Myocyte (in vitro differentiated cells): ENCODE measurements around the gene STK38L. TPM values are rescaled to one million over a fixed set of nuclear protein-coding genes. Genes with fewer than 3 reads are reported as not detected.
"Not testable (repeated sequence)": the region's sequence is repeated elsewhere in the genome, so short reads cannot be mapped to it uniquely, and the experiment has no call there.

Source experiments
- DNase-seq: peaks from one replicate; pipeline ENCODE4 v3.0.0-alpha.2; 2012; ENCODE audit warnings: low read depth
- total RNA-seq: library from RNA; depleted of rRNA; stranded (reverse); fragments of >200 nt; gene quantifications from 2 replicates; pipeline ENCODE4 v1.2.3, GENCODE V29; 2014

STK38L gene
- total RNA-seq, 1 donor from 2014 or later = 32.8 TPM

DNA sequence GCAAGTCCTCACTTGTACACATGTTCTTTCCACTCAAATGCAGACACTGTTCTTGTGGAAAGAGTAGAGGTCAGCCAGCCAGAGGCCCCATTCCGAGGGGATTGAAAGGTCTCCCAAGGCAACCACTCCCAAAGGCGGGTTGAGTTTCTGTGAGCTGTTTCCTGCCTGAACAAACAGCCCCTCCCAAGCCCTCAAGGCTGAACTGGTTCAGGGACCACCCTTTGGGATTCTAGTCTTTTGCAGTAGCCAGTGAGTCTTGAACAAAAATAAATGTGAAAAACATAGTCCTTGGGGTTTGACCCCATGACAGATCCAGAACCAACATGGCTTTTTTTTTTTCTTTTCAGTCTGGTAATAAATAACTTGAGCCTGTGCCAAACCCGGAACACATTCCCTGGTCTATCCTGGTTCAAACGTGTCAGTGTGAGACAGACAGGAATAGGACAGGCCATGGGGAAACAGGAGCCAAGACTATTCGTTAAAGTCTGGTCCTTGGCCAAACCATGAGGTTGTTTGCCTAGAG, 17.6 kb upstream of the STK38L start:
- DNase-seq = peak; percentile 52

DNA sequence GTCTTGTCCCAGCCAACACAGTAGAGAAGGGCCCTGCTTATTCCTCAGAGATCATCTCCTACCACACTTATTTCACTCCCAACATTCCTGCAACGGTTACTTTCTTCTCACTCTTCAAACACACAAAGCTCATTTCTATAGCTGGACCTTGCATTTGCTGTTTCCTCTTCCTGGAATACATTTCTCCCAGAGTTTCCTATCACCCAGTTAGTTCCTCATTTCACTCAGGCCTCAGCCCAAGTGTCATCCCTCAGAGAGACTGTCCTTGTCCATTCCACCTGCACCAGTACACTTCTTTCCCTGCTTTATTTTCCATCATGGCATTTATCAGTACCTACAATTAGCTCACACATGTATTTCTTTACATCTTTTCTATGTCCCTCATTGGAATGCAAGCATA, 14.7 kb upstream of the STK38L start:
- no peak for DNase-seq

DNA sequence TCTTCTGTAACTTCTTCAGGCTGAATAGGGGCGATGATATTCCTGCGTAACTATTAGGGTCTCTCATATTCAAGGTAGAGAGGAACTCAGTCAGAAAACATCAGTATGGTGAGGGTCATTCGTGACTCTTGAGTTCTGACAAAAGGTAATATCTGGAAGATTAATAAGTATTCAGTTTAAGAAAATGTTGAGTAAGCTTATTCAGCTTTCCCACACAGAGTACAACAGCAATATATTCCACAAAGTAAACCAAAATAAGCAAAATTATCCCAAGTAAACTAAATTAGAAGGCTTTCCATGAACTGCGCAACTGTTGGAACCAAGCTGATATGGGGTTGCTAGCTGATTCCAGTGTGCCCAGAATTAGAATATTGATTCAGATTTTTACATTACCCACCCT, 12.7 kb upstream of the STK38L start:
- not testable (repeated sequence) for DNase-seq

DNA sequence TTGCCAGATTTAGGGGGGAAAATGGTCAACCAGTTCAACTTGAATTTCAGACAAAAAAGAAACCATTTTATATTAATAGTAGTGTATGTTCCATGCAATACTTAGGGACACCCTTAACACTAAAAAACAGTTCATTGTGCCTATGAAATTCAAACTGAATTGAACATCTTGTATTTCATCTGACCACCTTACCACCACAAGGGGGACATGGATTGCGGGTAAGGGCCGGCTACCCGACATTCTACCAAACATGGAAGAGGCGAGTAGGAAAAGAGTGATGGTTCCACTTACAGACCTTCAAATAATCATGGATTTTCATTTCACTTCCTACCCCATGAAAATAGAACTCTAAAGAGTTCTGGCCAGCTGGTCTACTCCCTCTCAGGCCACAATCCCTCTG, 10.3 kb upstream of the STK38L start:
- no peak for DNase-seq

DNA sequence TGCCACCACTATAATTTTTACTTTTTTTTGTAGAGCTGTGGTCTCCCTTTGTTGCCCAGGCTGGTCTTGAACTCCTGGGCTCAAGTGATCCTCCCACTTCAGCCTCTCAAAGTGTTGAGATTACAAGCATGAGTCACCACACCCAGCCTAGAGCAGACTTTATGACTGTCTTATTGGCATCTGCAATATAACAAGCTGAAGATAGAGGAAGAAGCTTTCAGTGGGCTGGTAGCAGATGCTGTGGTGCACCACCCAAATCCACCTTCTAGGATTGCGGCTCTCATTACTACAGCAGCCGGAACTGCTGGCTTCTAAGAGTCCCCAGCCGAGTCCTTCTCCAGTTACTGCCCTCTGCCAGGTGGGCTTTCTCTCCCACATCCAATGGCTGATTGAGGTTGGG, 7.6 kb upstream of the STK38L start:
- DNase-seq = peak; percentile 26

DNA sequence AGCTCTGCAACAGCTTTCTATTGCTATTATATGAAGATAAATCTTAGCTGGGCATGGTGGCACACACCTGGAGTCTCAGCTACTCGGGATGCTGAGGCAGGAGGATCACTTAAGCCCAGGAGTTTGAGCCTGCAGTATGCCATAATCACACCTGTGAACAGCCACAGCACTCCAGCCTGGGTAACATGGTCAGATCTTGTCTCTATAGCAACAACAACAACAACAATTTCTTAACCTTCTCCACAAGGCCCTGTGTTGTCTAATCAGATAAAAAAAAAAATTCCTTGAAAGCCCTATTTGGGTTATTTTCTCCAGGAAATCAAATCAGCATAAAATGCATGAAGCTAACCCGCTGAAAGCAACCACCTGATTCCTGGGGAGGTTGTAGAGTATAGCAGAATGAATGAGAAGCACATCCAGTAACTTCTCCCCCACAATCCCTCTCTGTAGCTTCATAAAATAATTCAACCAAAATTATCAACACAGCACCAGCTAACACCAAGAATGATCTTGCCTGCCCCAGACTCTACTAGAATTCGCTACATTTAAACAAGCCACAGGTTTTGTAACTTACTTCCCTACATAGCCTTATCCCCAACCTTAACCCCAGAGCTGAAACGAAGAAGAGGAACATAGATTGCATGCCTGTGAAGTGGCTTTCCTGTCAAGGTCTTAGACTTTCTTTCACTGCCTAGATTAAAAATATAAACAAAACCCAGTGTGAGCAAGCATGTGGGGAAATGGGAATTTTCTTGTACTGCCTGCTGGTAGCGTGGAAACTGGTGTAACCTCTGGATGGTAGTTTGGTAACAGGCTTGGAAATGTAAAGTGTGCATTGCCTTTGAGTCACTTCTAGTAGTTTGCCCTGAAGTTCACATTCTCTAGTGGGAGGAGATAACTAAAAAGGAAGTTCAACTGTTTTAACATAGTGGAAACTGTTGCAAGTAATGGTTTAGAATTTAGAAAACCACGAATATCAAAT, 6.0 kb upstream of the STK38L start:
- DNase-seq = no peak

DNA sequence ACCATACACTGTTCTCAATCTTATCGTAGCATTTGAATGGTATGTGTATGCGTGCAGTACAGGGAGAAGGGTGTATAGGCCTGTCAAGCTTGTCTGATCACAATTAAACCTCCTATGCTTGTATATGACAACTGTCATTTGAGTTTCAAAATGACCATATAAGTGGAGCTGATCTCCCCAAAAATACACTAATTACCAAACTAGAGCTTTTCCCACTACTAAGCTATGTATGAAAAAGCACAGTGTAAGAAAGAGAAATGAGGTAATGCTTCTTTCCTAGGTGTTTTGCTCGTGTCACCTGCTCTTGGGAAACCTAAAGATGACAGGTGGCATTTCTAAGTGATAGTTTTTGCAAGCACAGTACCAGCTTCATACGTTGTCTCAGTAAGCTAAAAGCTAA, 1.1 kb upstream of the STK38L start:
- DNase-seq = no peak

DNA sequence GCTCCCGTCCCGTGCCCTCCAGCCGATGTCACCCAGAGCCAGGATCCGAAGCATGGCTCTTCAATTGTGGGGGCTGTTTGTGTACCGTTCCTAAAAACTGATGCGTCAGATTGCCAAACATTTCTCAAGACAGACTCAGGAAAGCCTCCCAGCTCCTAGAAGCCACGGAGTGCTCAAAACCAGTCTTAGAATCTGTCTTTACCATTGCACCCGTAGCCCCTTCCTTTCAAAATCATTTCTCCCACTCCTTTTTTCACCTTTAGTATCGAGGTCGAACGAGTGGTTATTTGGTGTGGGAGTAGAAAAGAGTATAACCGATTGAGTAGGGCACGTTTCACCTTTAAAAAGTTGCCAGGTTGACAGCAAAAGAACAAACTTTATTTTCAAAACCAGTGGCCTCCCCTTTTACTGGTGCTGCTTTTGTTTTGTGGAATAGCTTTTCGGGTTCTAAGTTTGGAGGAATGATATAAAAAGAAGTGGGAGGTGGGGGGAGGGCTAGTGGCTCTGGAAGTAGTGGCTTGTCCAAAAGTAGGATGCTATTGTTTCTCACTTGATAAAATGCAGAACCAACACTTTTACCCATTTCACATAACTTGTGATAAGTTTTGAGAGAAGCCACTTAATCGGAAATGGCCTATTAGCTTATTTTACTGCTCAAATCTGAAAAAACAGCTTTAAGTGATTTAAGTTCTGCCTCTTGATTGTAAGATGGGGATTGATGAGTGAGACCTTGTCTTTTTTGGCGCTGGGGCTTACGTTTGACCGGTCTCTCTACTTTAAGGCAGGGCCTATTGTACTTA, 803 bp downstream of the STK38L start:
- peak; percentile 14 for DNase-seq

DNA sequence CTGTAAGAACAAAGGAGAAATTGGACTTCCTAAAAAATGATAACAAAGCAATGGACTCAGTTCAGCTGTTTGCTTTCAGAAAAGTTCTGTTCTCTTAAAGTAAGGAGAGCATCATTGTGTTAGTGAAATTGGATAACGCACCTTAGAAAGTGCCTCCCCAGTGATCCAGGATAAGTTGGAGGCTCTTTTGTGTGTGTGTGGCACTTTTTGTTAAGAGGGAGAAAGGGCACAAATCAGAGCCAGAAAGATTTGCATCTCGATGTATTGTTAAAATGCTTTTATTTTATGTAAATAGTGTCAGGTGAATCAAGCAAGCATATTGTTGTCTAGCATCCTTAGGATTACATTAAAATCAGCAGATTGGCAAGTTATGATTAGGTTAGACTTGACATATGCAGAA, 2.1 kb downstream of the STK38L start:
- no peak for DNase-seq

DNA sequence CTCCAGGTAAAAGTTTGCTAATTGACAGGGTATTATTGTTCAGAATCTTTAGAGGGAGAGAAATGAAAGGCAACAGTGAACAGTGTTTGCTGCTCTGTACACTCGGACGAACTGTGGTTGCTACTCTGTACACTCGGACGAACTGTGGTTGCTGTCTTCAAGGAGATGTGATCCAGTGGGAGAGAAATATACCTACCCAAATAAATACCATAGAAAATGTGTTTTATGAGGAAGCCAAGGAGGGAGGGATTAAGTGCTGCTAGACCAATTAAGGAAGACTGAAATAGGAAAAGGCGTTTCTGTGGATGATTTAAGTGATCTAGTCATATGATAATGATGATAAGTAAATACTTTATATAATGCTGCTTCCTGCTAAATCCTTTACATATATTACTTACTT, 2.7 kb downstream of the STK38L start:
- no peak for DNase-seq

DNA sequence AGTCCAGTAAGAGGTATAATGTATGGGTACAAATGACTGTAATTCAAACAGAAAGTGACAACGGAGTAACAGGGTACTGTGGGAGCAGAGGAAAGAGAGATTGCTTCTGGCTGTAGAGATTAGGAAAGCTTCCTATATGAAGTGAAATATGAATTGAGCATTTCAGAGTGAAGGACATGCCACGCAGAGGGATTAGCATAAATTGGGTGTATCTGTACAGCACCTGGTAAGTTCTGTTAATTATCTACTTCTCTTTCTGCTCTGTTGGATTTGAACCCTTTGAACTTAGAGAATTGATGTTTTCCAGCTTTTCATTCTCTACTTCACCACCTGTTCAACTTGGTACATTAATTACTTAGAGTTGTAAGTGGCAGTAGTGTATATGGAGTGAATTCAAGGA, 8.8 kb downstream of the STK38L start:
- DNase-seq = no peak

DNA sequence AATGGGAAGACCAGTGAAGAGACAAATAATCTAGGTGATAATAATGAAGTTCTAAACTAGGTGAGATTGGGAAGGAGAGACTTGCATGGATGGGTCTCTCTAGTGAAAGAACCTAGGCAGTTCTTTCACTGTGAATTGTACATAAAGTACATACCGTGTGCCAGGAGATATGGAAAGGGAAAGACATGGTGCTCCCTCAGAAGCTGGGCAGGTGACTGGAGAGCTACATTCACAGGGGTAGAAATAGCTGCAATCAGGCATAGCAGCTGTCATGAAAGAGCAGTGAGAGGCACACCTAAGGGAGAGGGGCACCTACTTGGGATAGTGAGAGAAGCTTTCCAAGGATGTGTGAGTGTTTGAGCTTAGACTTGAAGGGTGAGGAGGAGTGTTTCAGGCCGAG, 9.3 kb downstream of the STK38L start:
- no peak for DNase-seq

DNA sequence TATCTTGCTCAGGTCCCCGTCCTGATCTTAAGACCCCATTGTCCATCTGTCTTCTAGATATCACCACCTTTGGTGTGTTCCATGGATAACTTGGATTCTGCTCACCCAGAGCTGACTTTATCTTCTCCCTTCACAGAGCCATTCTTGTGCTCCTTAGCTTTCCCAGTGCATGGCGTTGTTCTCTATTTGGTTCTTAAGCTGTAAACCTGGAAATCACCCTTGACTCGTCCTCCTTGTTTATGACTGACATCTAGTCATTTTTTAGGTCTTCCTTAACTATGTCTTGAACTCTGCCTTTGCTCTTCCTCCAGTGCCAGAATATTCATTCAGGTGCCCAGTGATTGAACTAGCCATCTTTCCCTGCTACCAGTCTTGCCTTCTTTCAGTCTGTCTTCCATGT, 11.7 kb downstream of the STK38L start:
- DNase-seq = no peak

DNA sequence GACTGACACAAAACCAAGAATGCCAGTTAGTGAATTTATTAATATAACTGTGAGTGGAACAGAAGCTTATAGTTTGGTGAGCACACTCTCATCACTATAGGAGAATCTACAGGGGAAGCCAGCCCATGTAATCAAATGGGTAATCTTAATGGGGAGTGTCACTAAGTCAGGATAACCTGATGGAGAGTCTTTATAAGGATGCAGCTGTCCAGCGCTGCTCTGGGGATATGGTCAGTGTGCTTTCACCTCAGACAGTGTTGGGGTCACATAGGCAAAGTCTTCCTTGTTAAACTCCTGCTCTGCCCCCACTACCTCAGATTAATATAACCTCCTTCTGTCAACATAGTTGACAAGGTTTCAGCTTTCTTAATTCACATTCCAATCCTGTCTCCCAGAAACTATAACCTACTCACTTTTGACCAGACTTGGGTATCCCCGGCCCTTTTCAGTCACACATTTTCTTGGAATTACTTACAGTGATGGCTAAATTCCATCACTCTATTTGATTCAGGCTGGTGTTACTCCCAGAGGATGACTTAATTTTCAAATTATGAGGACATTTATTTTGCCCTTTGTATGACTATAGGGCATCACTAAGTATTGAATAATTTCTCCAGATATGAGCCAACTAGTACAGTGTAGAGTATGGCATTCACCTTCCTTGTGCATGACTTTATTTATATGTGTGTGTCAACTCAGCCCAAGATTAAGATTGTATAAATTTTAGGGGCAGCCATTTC, 13.2 kb downstream of the STK38L start:
- DNase-seq = no peak

DNA sequence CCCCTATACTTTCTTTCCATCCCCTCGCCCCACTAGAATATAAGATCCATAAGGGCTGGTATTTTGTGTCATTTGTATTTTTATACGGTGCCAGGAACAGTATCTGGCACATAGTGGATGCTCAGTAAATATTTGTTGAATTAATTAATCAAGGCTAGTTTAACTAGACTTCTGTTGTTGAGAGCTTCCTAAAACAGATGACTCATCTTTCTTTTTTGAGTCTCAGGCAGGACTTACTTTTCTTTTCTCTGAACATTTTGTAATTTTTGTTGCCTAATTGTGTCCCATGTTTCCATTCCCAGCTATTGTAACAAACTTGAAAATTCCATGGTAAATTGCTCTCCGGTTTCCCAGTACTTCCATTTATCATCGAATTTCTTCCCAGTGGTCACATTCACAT, 16.7 kb downstream of the STK38L start:
- no peak for DNase-seq

DNA sequence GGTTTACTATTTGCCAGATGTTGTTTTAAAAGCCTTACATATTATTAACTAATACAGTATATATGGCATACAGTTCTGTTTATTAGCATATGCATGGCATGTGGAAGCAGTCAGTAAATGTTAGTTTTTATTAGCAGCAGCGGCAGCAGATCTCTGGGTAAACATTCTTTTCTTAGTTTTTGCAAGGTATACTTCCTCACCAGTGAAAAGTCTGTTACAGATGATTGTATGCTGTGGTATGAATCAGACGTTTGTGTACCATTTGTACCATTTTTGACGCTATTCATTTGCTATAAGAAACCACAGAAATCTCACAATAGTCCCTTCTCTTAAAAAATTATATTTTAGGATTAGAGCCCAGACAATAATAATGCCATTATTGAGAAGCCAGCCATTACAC, 17.8 kb downstream of the STK38L start:
- DNase-seq = no peak

DNA sequence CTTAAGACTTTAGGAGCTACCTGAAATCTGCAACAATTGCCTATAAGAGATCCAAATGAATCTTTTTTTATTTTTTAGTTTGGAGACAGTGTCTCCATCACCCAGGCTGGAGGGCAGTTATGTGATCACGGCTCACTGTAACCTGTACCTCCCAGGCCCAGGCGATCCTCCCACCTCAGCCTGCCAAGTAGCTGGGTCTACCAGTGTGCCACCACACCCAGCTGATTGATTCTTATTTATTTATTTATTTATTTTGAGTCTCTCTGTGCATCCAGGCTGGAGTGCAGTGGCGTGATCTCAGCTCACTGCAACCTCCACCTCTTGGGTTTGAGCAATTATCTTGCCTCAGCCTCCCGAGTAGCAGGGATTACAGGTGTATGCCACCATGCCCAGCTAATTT, 26.1 kb downstream of the STK38L start:
- no peak for DNase-seq

DNA sequence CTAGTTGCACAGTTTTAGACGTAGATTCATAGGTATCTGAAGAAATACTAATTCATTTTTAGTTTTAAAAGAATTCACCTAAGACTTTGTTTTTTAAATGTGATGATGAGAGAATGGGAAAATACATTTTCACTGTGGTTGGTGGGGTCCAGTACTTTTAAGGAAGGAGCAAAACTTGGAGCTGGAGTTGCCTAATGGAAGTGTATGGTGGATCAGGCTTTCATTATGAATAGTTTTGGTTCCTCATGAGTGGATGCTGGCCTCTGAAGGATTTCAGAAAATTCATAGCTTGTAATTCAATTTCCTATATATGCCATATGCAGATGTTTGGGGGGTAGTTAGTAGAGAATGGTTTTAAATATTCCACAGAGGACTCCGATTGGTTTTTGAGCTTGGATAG, 27.1 kb downstream of the STK38L start:
- no peak for DNase-seq

DNA sequence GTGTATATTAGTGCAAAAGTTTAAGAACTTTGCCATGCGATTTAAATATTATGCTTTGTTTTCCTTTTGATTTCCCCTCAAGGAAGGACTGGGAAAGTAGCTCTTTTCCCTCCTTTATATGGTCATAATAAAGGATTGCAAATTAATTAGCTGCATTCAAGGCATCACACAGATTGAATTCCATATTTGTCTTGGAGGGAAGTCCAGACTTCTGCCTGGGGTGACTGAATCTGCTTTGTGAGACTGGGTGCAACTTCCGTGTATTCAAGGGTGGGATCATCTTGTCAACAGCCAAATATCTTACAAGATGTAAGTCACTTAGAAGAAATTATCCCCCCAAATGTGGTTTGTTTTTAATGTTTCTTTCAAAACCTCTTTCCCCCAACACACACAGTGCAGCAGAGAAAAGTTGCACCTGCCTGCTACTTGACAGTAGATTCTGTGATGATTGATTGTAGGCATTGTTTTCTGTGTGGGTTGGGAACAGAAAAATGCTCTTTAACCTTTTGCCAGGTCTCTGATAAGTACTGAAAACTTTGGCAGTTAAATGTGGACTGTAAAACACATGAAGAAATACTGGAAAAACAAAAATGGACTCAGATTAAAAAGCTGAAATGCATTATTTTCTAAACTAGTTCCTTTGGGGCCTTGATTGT, 28.4 kb downstream of the STK38L start:
- no peak for DNase-seq

DNA sequence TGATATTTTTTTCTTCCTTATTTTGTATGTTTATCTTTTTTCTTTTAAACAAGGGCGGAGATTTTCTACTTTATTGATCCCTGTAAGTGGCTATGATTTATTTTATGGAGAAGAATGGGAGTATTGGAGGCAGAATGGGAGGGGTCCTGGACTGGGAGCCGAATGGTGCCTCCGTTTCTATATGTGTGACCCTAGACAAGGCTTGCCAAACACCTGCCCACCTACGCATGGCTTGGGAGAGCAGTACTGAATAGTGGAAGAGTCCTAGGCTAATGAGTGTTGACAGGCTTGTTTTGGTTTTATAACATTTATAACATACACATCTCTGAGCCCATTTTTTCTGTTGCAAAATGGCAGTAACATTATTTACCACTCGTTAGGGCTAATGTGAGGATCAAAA, 29.0 kb downstream of the STK38L start:
- no peak for DNase-seq

DNA sequence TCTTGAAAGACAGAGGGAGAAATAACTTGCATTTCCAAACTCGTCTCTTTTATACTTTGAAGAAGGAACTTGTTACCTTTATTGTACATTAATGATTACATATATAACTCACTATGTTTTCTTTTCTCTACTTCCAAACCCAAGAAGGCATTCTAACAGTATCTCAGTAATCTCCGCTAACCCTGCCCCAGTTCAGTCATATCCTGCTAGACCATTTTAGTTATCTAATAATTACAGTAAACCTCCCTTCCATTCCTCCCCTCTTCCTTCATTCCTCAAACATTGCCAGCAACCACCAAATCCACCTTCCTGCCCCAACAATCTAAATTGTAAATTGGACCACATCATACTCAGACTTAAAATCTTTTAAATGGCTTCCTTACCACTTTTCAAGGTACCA, 30.6 kb downstream of the STK38L start:
- no peak for DNase-seq
